Kidney capillary endothelial cell (primary cell): ENCODE measurements around the gene MT1A.
"Not testable (repeated sequence)": the region's sequence is repeated elsewhere in the genome, so short reads cannot be mapped to it uniquely, and the experiment has no call there.

ENCODE experiments used
- DNase-seq: peaks from one replicate; pipeline ENCODE4 v3.0.0-alpha.2; 2018; ENCODE audit warnings: low spot score

Gene MT1A

GRCh38 chr16:56610609-56611111 lies 27.8 kb upstream of the MT1A start:
- DNase-seq: no peak

DNA sequence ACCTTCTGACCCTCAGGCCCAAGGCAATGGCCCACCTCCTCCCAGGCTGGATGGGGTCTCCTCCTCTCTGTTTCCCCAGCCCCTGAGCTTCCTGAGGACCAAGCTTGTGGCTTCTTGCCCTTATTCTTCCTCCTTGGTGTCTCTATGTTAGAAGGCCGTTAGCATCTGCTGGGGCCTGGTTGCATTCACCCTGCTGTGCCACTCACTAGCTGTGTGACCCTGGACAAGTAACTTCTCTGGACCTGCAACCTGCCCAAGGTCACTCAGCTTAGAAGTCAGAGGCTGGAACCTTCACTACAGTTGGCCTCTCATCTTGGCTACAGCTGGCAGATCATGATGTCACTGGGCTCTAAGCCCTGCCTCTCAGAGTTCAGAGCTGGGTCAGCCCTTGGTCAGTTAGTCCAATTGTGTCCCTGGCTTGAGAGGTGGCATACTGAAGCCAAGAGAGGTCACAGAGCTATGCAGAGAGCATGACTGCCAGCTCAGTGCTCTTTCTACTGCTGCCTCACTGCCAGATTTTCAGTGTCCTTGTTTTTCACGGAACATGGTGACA lies 27.1 kb upstream of the MT1A start:
- no peak for DNase-seq

- DNase-seq: no peak
These were observed 24.8 kb upstream of the MT1A start for GRCh38 chr16:56613706-56614105.

DNA sequence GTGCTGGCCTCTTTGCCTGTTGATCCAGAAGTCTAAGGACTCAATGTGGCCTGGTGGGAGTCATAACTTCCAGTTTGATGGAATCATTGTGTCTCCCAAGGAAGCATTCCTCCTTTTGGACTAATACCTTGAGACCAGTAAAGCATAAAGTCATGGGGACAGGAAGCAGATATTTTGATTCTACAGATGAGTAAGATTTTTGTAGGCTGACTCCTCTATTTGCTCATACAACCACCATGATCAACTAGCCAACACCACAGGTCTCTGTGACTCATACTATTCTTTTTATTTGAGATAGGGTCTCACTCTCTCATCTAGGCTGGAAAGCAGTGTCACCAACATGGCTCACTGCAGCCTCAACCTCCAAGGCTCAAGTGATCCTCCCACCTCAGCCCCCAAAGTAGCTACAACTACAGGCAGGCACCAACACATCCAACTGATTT lies 23.9 kb upstream of the MT1A start:
- peak; percentile 81 for DNase-seq

DNA sequence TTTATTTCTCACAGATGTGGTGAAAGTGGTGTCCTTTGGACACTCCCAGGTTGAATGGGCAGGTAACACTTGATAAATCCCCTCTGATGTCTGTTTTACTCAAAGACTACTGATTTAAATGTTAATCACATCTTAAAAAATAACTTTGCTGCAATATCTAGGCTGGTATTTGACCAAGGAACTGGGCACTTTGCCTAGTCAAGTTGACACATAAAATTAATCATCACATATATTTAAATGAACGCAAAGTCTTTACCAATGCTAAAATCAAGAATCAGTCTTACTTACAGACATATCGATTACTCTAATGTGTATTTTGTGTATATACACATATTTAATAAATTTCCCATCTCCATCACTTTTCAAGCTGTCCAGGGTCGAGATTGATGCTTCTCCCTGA lies 23.1 kb upstream of the MT1A start:
- no peak for DNase-seq

GRCh38 chr16:56616608-56617211 lies 21.8 kb upstream of the MT1A start:
- DNase-seq: no peak

DNA sequence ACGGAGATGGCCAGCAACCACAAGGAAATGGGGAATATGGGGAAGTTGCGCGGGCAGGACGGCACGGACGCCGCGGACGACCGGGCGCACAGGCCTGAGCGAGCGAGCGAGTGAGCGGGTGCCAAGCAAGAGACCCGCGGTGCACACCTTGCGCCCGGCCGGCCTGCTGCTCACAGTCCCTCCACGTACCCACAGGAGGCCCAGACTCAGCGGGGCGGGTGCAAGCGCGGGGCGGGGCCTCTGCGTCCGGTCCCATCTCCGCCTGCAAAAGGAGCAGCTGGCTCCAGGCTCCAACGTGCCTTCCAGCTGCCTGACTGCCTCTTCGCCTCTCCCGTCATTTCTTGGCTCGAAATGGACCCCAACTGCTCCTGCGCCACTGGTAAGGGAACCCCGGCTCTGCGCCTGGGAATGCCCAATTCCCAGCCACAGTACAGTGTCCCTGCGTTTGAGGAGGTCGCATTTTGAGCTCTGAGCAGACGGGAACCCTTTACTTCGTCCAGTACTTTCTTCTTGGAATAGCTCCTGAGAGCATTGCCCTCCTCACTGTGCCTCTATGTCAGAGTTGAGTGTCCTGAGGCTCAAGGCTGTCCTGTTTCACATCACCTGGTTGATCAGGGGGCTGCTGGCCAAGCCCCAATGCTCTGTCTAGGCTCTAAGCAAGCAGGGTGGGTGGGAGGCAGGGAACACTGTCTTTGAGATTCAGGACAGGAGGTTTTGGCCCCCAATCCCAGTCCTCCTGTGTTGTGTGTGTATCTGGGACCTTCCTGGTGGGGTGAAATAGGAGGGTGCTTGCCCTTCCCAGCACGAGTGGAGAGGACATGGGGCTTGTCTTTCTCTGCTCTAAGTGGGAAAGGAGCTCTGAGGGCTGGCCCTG lies 21.0 kb upstream of the MT1A start:
- DNase-seq: no peak

DNA sequence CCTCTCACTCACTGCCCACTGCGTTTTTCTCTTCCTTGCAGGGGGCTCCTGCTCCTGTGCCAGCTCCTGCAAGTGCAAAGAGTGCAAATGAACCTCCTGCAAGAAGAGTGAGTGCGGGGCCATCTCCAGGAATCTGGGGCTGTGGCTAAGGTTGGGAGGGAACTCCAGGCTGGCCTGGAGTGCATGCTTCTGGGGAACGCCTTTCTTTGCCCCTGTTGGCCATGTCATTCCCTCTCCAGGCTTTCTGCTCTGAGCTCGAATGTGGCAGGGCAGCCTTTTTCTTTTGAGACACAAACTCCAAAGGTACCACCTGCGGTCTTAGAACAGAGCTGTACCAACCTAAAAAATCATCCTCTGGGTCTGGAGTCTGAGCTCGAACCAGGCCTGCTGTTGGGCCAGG lies 20.3 kb upstream of the MT1A start:
- DNase-seq: no peak

- no peak for DNase-seq
These were observed 18.0 kb upstream of the MT1A start for GRCh38 chr16:56620339-56620897.

DNA sequence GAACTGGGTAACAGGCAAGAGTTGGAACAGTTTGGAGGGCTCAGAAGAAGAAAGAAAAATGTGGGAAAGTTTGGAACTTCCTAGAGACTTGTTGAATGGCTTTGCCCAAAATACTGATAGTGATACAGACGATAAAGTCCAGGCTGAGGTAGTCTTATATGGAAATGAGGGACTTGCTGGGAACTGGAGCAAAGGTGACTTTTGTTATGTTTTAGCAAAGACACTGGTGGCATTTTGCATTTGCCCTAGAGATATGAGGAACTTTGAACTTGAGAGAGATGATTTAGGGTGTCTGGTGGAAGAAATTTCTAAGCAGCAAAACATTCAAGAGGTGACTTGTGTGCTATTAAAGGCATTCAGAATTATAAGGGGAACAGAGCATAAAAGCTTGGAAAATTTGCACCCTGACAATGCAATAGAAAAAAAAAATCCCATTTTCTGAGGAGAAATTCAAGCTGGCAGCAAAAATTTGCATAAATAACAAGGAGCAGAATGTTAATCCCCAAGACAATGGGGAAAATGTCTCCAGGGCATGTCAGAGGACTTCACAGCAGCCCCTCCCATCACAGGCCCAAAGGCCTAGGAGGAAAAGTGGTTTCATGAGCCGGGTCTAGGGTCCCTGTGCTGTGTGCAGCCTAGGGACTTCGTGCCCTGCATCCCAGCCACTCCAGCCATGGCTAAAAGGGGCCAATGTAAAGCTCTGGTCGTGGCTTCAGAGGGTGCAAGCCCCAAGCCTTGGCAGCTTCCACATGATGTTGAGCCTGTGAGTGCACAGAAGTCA lies 16.6 kb upstream of the MT1A start:
- not testable (repeated sequence) for DNase-seq

GRCh38 chr16:56623184-56623583 lies 15.3 kb upstream of the MT1A start:
- DNase-seq: not testable (repeated sequence)

DNA sequence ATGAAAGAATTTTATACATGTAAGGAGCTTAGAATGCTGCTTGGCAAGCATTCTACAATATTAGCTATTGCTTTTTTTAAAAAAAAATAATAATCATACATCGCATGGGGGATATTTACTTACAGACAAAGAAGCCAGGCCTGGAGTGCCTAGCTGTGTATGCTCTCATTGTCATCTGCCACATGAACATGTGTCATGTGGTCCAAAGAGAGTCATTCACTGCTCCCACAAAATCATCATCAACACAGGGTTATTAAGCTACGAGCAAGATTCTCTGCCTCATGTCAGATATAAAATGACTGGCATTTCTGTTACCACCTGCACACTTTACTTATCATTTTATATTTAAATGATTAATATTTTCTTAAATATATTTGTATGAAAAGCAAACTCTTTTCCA lies 14.8 kb upstream of the MT1A start:
- no peak for DNase-seq

- DNase-seq: peak; percentile 79
These were observed 13.1 kb upstream of the MT1A start, which contains the start of gene MT1E for GRCh38 chr16:56625140-56625942. Gene MT1E, plus strand, starts transcription at chr16:56625781. Its CDS starts 71 bp downstream, at chr16:56625852.

- DNase-seq: no peak
These were observed 12.4 kb upstream of the MT1A start for GRCh38 chr16:56625943-56626654.

DNA sequence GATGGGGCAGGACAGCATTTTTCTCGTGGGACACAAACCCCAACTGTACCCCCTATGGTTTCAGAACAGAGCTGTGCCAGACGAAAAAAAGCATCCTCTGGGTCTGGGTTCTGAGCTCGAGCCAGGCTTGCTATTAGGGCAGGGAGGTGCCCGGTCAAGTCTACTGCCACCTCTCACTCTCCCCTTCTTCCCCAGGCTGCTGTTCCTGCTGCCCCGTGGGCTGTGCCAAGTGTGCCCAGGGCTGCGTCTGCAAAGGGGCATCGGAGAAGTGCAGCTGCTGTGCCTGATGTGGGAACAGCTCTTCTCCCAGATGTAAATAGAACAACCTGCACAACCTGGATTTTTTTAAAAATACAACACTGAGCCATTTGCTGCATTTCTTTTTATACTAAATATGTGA lies 11.8 kb upstream of the MT1A start:
- DNase-seq: no peak

- DNase-seq: no peak
These were observed 9.7 kb upstream of the MT1A start for GRCh38 chr16:56628486-56629350.

- DNase-seq: no peak
These were observed 8.9 kb upstream of the MT1A start for GRCh38 chr16:56629531-56629930.

DNA sequence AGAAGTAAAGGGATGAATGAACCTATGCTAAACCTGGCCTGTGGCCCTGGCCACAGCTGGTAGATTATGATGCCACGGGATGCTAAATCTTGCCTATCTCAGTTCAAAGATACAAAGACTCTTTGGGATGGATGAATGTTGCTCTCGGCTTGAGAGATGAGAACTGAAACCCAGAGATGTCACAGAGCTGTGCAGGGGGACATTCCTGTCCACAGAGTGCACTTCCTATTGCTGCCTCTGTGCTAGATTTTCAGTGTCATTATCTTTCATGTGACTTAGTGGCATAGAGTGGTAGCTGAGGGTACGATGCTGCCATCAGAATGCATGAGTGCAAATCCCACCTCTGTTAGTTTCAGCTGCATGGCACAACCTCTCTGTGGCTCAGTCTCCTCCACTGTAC lies 8.3 kb upstream of the MT1A start:
- DNase-seq: no peak

DNA sequence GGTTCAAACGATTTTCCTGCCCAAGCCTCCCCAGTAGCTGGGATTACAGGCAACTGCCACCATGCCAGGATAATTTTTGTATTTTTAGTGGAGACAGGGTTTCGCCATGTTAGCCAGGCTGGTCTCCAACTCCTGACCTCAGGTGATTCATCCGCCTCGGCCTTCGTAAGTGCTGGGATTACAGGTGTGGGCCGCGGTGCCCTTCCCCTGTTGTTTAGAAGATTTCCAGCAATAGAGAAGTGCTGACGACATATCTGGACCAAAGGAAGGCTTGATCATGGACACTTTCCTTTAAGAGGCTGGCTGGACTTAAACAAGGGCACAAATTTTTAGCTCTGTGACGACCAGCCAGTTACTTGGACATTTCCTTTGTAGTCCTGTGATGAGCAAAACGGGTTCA lies 7.3 kb upstream of the MT1A start:
- DNase-seq: no peak

GRCh38 chr16:56631832-56632155 lies 6.7 kb upstream of the MT1A start:
- no peak for DNase-seq
